ENCODE data around the gene CLEC20A. TPM values are rescaled to one million over a fixed set of nuclear protein-coding genes. Genes with fewer than 3 reads are reported as not detected.

The CLEC20A gene
- 0.15 TPM in 1 of 2 replicates, not detected in the other for total RNA-seq

DNA sequence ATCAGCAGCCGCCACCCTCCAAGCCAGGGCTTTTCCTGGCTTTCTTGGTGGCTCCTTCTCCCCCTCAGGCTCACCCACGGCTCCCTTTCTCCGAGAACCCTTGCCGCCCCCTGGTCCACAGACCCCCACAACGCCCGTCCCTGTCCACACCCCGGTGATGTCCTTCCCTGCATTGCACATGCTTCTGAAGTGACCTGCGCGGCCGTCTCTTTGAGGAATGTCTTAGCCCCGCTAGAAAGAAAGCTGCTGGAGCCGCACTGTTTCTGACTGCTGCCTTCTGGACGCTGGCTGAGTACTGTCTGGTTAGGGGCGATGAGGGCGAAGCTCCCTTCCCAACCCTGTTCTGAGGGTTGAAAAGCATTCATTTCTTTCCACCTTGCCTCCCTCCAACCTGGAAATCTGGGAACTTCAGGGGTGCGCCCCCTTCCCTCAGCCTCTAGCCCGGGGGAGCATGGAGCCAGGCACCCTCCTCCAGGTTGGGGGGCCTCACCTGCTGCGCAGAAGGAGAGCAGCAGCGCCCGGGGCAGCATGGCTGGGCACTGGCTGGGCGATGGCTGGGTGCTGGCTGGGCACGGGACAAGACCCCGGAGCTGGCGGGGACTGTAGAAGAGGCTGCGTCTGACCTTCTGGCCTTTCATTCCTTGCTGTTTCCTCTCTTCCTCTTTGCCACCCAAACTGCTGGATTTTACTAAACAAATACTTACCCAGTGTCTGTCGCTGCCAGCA is at the start of gene CLEC20A:
Gene CLEC20A (minus strand): TSS at position 555 of the 726 bp plus-strand sequence. CDS start 25 bp downstream, at position 530.

DNA sequence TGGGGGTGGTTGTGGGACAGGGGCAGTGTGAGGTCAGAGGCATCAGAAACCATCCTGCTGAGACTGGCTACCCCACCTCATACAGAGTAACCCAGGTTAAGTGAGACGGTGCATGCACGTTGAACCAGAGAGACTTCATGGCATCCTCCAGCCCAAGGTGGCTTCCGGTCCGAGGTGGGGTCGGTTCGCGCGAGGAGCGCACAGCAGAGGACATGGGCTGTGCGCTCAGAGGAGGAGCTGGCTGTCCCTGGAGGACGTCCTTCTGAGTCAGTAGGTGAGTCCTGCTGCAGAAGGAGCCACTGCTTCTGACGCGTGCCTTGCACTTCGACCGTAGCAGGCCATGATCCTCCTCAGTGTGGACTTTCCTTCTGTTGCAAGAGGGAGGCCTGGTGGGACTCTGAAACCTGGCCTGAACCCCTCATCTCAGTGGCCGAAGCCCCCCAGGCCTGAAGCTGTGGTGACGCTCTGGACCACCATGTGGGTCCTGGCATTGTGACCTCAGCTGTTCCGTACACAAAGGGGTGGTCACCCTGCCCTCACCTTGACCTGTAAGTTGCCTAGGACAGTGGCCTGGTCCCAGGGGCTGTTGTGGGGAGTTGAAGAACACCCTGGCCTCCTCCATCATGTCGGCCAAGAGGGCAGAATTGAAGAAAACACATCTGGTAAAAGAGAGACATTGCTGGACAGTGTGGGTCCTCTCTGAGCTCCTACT is 16.0 kb upstream of the CLEC20A start, which contains the start of gene TEX35:
Gene TEX35 (plus strand): TSS at position 544 of the 712 bp plus-strand sequence. CDS start 80 bp downstream, at position 624.

Other genes with a start within 250 kb of the CLEC20A start
- gene TEX35, start 16.1 kb upstream of the CLEC20A start, total RNA-seq: not detected in 2 replicates
- gene RALGPS2, start 228.3 kb upstream of the CLEC20A start, total RNA-seq: 20.4 and 33.0 TPM in 2 replicates